HG03103 (cell line): ENCODE measurements around the gene FAM53B.
A peak's percentile ranks its signal among the peaks of the same experiment; 100 is the strongest.
"Not testable (repeated sequence)": the region's sequence is repeated elsewhere in the genome, so short reads cannot be mapped to it uniquely, and the experiment has no call there.

ENCODE experiments used
- ATAC-seq: cut with Tn5 transposase; IDR thresholded peaks from one replicate; pipeline ENCODE4 v1.9.1; 2021; ENCODE audit warnings: low read depth; ENCODE audit not compliant: unreplicated experiment

Gene FAM53B, protein sequence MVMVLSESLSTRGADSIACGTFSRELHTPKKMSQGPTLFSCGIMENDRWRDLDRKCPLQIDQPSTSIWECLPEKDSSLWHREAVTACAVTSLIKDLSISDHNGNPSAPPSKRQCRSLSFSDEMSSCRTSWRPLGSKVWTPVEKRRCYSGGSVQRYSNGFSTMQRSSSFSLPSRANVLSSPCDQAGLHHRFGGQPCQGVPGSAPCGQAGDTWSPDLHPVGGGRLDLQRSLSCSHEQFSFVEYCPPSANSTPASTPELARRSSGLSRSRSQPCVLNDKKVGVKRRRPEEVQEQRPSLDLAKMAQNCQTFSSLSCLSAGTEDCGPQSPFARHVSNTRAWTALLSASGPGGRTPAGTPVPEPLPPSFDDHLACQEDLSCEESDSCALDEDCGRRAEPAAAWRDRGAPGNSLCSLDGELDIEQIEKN

DNA sequence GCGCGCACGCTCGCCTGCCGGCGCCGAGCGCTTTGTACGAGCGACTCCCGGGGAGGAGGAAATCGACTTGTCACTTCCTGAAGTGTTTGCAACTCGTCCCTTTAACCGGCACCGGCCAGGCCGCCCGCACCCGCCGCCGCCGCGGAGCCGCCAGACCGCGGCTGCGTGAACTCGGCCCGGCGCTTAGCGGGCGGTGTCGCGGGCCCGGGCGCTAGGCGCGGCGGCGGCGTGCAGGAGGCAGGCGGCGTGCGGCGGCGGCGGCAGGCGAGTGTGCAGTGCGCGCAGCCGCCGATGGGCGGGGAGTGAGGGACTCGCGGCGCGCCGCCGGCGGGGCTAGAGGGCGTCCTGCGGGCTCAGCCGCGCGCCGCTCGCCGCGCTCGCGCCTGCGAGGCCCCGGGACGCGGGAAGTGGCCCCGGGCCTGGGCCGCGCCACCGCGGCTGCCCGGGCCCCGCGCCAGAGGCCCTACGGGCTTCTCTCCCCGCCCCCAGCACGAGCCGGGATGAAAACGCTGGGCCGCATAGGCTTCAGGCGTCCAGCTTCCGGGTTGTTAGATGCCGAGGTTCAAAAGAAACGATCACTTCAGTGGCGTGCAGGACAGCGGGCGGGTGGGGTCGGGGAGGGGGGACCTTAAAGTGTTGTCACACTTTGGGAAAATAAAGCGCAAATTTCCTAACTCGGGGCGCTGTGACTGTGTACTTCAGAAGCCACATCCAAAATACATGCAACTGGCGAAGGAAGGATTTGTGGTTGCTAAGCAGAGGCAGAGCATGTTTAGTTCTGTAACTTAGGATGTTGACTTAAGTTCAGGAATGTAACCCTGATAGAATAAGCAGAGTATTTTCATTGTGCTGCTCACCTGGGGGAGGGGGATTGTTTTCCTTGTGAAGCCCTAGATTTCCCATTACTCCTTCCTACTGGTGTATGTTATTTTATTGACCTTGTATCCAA, at the start of gene FAM53B:
Gene FAM53B (minus strand): TSS at position 277 of the 949 bp plus-strand sequence. CDS start 37,665 bp downstream, outside the sequence.
- ATAC-seq: peak; percentile 64

DNA sequence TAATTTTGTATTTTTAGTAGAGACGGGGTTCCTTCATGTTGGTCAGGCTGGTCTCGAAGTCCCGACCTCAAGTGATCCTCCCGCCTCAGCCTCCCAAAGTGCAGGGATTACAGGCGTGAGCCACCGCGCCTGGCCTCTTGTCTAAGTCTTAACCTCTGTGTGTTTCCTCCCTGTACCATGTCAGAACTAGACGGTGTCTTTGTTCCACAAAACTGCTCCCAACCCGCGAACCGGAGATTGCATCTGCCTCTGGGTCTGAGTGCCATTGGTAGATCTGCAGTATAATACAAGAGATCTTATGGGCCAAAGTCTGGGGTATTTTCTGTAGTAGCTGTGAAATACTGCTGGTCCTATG, 48.8 kb upstream of the FAM53B start:
- ATAC-seq: no peak

DNA sequence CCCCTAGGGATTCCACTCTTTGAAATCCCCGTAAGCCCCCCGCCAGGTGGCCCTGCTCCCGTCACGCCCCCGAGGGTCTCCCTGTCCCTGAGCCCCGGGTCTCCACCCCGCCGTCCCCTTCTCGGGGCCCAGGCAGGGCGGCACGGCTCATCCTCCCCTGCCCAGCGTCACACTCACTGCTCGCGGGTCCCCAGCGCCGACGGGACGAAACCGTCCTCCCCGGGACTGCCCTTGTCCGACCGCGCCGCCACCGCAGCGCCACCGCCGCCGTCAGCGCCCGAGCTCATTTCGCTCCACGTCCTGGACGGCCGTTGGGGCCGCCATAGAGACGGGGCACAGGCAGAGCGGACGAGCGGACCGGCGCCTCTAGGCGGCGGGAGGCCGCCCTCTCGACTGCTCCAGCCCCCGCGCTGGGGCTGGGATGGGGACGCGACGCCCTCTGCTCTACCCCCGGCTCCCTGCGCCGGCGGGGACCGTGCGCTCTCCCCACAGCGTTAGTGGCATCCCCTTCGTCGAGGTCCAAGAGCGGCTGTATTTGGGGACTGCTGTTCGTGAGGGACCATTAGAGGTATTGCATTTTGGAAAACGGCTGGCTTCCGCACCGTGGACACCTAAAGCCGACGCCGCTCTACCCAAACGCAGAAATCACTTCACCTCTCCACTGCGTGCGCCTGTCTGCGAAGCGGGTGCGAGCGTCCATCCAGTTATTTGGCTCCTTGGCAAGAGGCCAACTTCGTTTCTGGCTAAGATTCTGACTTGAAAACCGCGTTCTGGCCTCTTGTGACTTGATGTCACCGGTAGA, 47.6 kb upstream of the FAM53B start, which contains the start of gene EEF1AKMT2:
Gene EEF1AKMT2 (minus strand): TSS at position 341 of the 802 bp plus-strand sequence. CDS start 54 bp downstream, at position 287.
- peak; percentile 88 for ATAC-seq

DNA sequence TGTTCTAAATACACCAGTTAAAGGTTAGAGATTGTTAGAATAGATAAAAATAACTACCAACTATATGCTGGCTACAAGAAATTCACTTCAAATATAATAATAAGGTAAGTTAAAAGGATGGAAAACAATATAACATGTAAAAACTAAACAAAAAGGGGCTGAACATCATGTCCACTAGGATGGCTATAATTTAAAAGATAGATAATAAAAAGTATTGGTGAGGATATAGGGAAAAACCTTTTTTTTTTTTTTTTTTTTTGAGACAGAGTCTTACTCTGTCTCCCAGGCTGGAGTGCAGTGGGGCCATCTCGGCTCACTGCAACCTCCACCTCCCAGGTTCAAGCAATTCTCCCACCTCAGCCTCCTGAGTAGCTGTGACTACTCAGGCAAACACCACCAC, 38.7 kb upstream of the FAM53B start:
- not testable (repeated sequence) for ATAC-seq

DNA sequence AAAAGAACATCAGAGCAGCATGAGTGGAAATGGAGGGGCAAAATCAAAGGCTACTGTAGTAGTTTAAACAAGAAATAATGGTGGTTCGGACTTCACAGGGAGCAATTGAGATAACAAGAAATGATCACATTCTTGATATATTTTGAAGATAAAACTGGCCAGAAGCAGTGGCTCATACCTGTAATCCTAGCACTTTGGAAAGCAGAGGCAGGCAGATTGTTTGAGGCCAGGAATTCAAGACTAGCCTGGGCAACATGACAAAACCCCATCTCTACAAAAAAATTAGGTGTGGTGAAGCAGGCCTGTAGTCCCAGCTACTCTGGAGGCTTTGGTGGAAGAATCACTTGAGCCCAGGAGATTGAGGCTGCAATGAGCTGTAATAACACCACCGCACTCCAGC, 24.6 kb upstream of the FAM53B start:
- ATAC-seq: no peak

DNA sequence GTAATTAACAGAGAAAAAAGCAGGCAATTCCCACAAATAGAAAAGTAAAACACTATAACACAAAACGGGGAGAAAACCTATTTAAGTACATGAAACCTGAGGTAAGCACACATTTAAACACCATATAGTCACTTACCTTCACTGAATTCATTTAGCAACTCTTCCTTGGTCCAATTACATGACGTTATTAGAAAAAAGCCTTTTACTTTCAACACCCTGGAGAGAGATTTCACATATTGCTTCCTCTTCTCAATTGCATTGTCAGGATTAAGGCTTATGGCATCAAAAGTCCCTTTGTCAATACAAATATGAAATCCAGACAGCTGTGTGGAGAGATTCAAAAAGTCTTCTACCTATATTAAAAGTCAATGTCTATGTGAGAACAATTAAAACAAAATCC, 21.1 kb upstream of the FAM53B start:
- no peak for ATAC-seq

DNA sequence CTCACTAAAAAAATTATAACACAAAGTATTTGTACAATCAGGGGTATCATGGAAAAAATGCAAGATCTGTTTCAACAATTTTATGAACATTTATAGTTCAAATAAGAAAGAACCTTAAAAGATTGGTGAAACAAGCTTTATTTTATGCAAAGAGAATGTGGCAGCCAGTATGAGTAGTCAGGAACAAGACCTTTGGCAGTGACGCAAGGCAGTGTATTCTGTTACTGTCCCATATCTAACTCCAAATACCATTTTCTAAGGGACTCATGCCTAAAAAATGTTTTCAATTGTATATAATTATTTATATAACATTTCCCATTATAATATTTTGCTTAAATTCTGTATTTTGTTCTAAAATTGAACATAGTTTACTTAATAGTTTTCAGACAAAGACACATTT, 19.1 kb upstream of the FAM53B start:
- ATAC-seq: no peak

DNA sequence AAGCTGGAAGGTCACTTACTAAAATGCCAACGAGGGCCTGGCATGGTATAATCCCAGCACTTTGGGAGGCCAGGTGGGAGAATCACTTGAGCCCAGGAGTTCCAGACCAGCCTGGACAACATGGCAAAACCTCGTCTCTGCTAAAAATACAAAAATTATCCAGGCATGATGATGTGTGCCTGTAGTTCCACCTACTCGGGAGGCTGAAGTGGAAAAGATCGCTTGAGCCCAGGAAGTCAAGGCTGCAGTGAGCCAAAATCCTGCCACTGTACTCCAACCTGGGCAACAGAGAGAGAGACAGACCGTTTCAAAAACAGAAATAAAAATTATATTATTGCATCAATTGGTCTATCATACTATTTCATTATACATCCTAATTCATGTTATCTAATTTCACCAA, 18.1 kb upstream of the FAM53B start:
- no peak for ATAC-seq

DNA sequence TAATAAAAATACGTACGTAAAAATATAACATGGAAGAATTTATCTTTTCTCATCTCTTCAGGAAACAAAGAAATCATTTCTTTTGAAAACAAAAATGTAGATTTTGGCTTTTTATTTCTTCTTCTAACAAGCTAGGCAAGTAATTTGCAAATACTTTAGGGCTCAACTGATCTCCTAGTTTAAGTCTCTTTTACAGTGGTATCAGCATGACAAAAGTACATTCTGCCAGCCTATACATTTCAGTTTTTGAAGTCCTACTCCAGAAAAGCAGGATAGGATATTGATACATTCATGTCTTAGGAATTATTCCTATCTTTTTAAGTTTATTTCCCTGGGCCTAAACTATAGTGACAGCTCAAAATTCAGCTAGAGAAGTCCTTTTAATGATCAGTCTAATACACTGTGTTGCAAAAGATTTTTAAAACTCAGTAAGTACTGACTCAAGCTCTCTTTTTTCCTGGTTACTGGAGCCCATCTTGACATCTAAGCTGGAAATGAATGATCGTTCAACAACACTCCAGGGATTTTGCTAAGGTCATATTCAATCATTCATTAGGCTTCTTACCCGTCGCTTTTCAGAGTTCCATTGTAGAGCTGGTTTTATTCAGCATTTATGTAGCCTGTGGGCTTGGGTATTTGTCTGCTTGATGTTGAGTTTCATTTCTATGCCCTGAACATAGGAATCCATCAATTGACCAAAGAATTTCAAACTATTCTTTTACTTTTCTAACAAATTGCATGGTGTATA, 12.2 kb upstream of the FAM53B start:
- ATAC-seq: no peak

DNA sequence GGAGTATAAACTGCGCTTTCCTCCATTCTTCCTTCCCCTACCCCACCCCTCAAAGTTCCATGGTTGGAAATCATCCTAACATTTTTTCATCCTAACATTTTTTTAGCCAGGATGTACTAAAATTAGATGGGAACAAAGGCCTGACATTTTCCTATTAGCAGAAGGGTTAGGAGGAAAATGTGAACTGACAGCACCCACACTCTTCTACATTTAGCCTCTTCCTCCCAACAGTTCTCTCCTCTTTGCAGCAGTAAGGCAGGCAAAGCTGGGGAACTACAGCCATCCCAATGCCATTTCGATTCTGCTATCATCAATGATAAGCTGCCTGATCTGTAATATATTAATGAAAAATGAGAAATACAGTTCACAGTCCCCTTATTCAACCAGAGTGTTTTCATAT, 11.4 kb upstream of the FAM53B start:
- no peak for ATAC-seq

DNA sequence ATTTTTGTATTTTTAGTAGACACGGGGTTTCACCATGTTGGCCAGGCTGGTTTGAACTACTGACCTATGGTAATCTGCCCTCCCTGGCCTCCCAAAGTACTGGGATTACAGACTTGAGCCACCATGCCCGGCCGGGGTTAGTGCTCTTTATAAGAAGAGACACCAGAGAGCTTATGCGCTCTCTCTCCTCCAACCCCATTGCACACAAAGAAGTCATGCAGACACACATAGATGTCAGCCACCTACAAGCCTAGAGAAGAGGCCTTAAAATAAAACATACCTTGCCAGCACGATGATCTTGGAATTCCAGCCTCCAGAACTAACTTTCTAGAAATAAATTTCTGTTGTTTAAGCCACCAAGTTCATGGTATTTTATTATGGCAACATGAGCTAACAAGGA, 10.0 kb upstream of the FAM53B start:
- no peak for ATAC-seq

DNA sequence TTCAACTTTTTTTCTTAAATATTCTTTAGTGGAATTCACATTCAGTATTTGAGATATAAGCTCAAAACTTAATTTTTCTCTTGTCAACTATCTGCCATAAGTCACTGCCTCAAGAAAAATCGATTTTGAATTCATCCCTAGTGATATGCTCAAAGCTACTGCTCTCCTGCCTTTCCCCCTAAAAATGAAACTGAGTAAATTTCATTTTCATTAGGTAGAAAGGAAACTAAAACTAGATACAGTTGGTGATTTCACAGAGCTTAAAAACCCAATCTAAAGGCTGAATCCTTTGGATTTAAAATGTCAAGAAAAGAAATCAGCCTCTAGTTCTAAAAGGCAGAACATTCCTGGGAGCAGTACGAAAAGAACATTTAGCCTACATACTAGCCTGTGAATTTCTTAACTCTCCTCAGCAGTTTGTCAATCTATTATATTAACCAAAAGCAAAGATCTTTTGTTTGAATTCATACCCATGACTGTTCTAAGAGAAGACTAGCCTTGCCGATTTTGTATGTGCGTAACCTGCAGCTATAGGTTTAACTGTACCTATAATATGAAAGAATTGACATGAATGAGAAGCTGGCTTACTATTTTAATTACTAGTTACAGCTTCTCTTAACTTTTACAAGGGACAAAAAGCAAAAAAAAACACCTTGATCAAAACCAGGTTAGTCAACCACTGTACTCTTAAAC, 4.9 kb upstream of the FAM53B start:
- ATAC-seq: no peak

DNA sequence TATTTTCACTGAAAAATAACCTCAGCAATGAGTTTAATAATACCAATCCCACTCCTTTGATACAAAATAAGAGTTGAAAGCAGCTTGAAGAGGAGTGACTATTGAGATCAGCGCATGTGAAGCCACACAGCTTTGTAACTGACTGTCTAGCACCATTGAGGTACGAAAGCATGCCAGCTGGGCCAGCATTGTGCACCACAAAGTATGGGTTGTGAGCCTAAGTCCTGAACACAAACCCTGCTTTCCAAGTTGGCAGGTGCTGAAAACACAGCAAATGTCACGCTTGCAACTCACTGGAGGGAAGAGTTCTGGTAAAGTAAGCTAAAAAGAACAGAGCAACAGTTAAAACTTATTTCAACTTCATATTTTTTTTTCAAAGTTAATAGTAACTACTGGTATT, 4.0 kb upstream of the FAM53B start:
- ATAC-seq: no peak

DNA sequence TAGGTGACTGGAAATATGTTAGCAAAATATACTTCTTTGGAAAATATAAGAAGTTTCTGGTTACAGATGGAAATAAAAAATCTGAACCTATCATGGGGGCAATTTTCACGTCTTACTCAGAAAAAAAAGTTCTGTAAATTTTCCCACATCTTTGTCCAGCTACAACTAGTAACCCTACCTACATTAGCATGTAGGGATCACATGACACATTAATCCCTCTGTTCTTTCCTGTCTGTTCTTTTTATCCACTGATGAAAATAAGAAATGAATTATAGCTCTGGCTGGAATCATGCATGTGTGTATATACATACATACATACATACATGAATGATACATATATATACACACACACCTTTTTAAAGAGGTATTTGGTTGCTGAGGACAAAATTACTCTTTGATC, 3.6 kb upstream of the FAM53B start:
- ATAC-seq: no peak

DNA sequence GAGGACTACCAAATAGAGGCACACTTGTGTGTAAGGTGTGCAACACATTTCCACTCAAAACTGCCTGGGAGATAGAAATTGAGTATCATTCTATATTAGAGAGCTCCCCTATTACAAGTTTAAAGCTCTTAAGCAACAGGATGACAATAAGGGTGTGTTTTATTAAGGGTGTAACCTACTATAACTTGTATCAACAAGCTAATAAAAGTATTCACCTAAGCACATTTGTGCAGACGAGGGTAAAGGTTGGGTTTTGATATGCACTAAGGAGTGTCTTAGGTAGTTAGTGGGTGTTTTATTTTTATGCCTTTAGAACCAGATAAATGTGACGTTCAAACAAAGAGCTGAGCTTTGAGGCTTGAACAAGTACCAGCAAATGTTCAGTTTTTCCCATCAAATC, 2.8 kb upstream of the FAM53B start:
- no peak for ATAC-seq

DNA sequence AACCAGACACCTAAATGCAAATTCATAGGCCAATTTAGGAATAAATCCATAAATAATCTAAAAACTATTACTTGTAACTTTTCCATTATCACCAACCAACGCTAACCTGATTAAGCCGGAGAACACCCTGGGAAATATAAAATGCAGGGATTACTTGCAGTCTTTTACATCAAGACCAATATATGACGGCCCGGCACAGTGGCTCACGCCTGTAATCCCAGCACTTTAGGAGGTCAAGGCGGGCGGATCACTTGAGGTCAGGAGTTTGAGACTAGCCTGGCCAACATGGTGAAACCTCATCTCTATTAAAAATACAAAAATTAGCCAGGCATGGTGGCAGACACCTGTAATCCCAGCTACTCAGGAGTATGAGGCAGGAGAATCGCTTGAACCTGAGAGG, 2.3 kb upstream of the FAM53B start:
- ATAC-seq: not testable (repeated sequence)

DNA sequence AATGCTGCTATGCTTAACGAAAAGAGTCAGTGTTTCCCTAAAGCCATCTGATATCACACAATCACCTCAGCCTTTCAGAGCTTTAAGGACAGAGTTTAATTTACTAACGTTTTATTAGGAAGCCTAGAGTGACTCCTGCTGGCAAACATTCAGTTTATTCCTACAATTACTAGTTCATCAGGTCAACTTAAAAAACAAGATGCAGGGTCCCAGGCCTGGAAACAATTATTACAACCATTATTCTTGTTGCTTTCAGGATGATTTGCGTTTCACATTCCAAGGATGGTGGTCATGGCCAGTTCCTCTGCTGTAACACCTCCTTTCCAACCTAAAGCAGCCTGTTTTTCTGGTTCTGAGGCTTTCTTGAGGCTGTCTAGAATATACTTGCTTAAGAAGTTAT, 1.5 kb upstream of the FAM53B start:
- ATAC-seq: no peak

DNA sequence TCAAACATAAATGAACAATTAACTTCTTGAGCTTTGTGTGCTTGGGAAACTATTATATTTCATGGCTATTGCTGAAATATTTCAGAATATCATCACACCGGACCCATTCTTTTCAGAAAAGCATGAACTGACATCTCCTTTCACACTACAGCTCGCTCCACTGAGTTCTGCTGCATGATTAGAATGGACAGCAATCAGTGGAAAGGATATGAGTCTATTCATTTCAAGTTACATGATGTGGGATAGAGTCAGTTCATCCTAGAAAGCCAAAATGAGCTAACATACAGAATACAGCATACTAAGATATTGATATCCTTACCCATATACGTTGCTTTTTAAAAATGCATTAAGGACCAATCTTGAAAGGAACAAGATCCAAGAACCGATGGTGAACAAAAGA, 1.1 kb upstream of the FAM53B start:
- ATAC-seq: no peak
